ENCODE data around the gene CTU2. TPM values are rescaled to one million over a fixed set of nuclear protein-coding genes. Genes with fewer than 3 reads are reported as not detected.

CTU2 gene
- total RNA-seq, 4 donors from 2014 or later = 0.88 to 20.3 (median 14.6) TPM

DNA sequence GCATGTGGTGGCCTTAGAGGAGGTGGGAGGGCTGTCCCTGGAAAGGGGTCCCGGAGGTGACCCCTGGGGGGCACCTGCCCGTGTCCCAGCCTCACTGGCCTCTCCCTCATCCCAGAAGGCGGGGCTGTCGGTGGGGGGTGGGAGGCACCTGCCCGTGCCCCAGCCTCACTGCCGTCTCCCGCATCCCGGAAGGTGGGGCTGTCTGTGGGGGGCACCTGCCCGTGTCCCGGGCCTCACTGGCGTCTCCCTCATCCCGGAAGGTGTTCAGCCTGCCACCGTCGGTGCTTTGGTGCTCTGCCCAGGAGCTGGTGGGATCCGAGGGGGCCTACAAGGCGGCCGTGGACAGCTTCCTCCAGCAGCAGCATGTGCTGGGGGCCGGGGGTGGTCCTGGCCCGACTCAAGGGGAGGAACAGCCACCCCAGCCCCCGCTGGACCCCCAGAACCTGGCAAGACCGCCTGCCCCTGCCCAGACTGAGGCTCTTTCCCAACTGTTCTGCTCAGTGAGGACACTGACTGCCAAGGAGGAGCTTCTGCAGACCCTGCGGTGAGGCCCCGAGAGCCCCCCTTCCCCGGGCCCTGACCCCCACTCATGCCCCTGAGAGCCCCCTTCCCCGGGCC lies 6.2 kb downstream of the CTU2 start:
- TF ChIP-seq, protein P1, sequence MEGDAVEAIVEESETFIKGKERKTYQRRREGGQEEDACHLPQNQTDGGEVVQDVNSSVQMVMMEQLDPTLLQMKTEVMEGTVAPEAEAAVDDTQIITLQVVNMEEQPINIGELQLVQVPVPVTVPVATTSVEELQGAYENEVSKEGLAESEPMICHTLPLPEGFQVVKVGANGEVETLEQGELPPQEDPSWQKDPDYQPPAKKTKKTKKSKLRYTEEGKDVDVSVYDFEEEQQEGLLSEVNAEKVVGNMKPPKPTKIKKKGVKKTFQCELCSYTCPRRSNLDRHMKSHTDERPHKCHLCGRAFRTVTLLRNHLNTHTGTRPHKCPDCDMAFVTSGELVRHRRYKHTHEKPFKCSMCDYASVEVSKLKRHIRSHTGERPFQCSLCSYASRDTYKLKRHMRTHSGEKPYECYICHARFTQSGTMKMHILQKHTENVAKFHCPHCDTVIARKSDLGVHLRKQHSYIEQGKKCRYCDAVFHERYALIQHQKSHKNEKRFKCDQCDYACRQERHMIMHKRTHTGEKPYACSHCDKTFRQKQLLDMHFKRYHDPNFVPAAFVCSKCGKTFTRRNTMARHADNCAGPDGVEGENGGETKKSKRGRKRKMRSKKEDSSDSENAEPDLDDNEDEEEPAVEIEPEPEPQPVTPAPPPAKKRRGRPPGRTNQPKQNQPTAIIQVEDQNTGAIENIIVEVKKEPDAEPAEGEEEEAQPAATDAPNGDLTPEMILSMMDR (IDR thresholded peaks at IDR 0.05) = no peak
- no peak for TF ChIP-seq POLR2A (IDR thresholded peaks at IDR 0.05)

DNA sequence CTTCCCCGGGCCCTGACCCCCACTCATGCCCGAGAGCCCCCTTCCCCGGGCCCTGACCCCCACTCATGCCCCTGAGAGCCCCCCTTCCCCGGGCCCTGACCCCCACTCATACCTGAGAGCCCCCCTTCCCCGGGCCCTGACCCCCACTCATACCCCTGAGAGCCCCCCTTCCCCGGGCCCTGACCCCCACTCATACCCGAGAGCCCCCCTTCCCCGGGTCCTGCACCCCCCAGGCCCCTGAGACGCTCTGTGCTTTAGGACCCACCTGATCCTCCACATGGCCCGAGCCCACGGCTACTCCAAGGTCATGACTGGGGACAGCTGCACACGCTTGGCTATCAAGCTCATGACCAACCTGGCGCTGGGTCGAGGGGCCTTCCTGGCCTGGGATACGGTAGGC lies 6.8 kb downstream of the CTU2 start:
- Histone ChIP-seq H3K27me3 (no peaks in the 10 kb centered on the region), H3K4me3 (no peak overlapping the region), H3K27ac (no peak overlapping the region), H3K4me1 (no peaks in the 10 kb centered on the region), H3K9me3 (no peaks in the 10 kb centered on the region), H3K36me3 (no peaks in the 10 kb centered on the region)
- intact Hi-C loops (cut with DNase I; ENCODE audit: low total_unique reads) = no loop called here
- DNase-seq = no peak
- TF ChIP-seq POLR2A (IDR thresholded peaks at IDR 0.05) = no peak
- TF ChIP-seq, protein P1 (IDR thresholded peaks at IDR 0.05) = no peak

More for the DNA sequence above, 6.2 kb downstream of the CTU2 start:
- H3K36me3 ChIP-seq = no peaks in the 10 kb centered on the region
- no peaks in the 10 kb centered on the region for H3K9me3 ChIP-seq
- H3K27me3 ChIP-seq = no peaks in the 10 kb centered on the region
- no peak overlapping the region for H3K4me3 ChIP-seq
- peaks cover 0 to under 1% of the 10 kb centered on the region in 2 donors for H3K4me1 ChIP-seq
- H3K27ac ChIP-seq = no peak overlapping the region
- no peak for DNase-seq
- intact Hi-C loops (cut with DNase I; ENCODE audit: low total_unique reads) = no loop called here

DNA sequence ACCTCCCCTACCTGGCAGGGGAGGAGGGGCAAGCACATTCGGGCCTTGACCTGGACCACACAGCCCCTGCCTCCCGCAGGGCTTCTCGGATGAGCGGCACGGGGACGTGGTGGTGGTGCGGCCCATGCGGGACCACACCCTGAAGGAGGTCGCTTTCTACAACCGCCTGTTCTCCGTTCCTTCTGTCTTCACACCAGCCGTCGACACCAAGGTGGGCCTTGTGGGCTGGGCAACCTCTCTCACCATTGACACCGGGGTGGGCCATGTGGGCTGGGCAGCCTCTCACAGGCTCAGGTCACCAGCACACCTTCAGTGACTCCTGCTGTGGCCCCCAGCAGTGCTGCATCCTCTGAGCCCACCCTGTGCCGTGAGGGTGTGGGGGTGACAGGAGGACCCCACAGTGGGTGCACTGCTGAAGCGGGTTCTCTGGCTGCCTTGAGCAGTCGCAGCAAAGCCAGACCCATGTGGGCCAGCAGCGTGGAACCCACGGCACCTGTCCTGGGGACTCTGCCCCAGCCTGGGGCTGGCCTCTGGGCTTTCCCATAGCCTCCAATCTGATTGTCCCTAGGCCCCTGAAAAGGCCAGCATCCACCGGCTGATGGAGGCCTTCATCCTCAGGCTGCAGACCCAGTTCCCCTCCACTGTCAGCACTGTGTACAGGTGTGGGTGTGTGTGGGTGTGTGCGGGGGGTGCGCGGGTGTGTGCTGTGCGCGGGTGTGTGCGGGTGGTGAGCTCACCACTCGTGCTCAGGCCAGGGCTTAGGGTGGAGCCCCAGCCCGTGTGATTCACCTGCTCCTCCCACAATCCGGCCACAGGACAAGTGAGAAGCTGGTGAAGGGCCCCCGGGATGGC lies 7.5 kb downstream of the CTU2 start:
- Histone ChIP-seq H3K9me3 (no peaks in the 10 kb centered on the region), H3K4me3 (no peak overlapping the region), H3K27ac (no peak overlapping the region), H3K27me3 (no peaks in the 10 kb centered on the region), H3K4me1 (no peaks in the 10 kb centered on the region), H3K36me3 (no peaks in the 10 kb centered on the region)
- intact Hi-C loops (cut with DNase I; ENCODE audit: low total_unique reads) = no loop called here
- TF ChIP-seq, protein P1 (IDR thresholded peaks at IDR 0.05) = no peak
- TF ChIP-seq POLR2A (IDR thresholded peaks at IDR 0.05) = no peak
- DNase-seq = no peak

DNA sequence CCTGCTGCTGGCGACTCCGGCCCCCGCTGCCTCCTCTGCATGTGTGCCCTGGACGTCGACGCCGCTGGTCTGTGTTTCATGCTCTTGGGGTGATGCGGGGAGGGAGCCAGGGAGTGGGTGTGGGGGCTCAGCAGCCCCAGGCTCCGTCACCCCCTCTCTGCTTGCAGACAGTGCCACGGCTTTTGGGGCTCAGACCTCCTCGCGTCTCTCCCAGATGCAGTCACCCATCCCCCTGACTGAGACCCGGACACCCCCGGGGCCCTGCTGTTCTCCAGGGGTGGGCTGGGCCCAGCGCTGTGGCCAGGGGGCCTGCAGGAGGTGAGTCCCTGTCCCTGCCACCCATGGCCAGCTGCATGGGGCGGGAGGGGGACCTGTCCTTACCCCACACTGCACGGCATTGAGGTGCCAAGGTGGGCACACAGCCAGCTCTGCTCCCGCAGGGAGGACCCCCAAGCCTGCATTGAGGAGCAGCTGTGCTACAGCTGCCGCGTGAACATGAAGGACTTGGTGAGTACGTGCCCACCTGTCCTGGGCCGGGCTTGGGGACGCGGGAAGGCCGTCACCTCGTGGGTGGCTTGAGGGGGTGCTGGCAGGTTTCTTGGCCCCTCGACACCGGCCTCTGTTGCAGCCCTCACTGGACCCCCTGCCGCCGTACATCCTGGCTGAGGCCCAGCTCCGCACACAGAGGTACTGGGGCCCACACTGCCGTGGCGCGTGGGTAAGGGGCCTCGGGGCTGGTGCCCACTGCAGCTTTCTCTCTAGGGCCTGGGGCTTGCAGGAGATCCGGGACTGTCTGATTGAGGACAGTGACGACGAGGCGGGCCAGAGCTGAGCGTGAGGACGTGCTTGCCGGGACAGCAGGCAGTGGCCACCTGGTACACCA lies 8.4 kb downstream of the CTU2 start:
- no peak for DNase-seq
- no peak for TF ChIP-seq POLR2A (IDR thresholded peaks at IDR 0.05)
- TF ChIP-seq, protein P1 (IDR thresholded peaks at IDR 0.05) = no peak
- Histone ChIP-seq H3K4me3 (no peak overlapping the region), H3K4me1 (no peaks in the 10 kb centered on the region), H3K27ac (no peak overlapping the region), H3K9me3 (no peaks in the 10 kb centered on the region), H3K36me3 (no peaks in the 10 kb centered on the region), H3K27me3 (no peaks in the 10 kb centered on the region)
- intact Hi-C loops (cut with DNase I; ENCODE audit: low total_unique reads) = no loop called here
